HCT116 (cell line): ENCODE data around the gene FNDC3B. TPM values are rescaled to one million over a fixed set of nuclear protein-coding genes. Genes with fewer than 3 reads are reported as not detected.

ENCODE experiments used
- ATAC-seq: fragments of 200-7000 bp; cut with Tn5 transposase; 2 replicates; pipeline ENCODE4 v1.9.1; 2020; ENCODE audit warnings: mild to moderate bottlenecking, moderate library complexity
- BruUV-seq: library from RNA; stranded (reverse); fragments of 400-500 nt; replicated peaks from 2 replicates; lab custom pipeline; 2021; lab: Mats Ljungman, UMichigan
- CTCF ChIA-PET: fragments of 300-600 bp; sonication (Branson Sonifier 250); formaldehyde crosslinking; loops from one replicate; lab custom pipeline; 2021; ENCODE audit warnings: antibody characterized with exemption; lab: Charles Lee
- POLR2A ChIA-PET: fragments of 300-600, 350-600 bp; sonication (Branson Sonifier 250); formaldehyde crosslinking; loops from one replicate; lab custom pipeline; 2021; ENCODE audit warnings: antibody characterized with exemption; lab: Charles Lee
- RAD21 ChIA-PET, 2 experiments: fragments of 300-600 bp; sonication (Branson Sonifier 250); formaldehyde crosslinking; loops; one replicate each; lab custom pipeline; 2023; ENCODE audit warnings: low total read pairs in 2 of 2; ENCODE audit not compliant: uncharacterized antibody in 2 of 2, unreplicated experiment in 2 of 2, low non-redundant PET in 1 of 2; lab: Charles Lee
- DNase-seq: peaks from one replicate; pipeline ENCODE4 v3.0.0-alpha.2; 2010; ENCODE audit warnings: low read depth, low spot score
- H2AFZ ChIP-seq: fragments of 200-600 bp; shearing (Covaris generic), sonication (generic); 2 replicates; pipeline ENCODE4 v1.6.1; 2017; ENCODE audit warnings: low read depth, mixed run types, mixed read lengths, antibody characterized with exemption, low read length; ENCODE audit not compliant: poor library complexity, severe bottlenecking
- H3K27ac ChIP-seq: 2 replicates; pipeline ENCODE4 v1.5.1; 2012; ENCODE audit warnings: low read depth, low read length
- H3K27me3 ChIP-seq: fragments of 200-600 bp; sonication (generic); 2 replicates; pipeline ENCODE4 v1.6.1; 2016; ENCODE audit warnings: mixed run types, low read length, mixed read lengths; ENCODE audit not compliant: insufficient read depth
- H3K36me3 ChIP-seq, 2 experiments: fragments of 200-500 bp in 1 of 2; fragments of 200-600 bp in 1 of 2; sonication (Bioruptor generic) in 1 of 2; sonication (generic) in 1 of 2; 2 replicates each; pipeline versions ENCODE4 v1.5.1 to v1.6.1; 2014 to 2016; ENCODE audit warnings: low read length in 2 of 2, inconsistent platforms in 1 of 2, mixed read lengths in 1 of 2, mixed run types in 1 of 2; ENCODE audit not compliant: insufficient read depth in 2 of 2, control insufficient read depth in 1 of 2
- H3K4me1 ChIP-seq, 2 experiments: fragments of 200-600 bp in 1 of 2; sonication (generic) in 1 of 2; 2 replicates each; pipeline versions ENCODE4 v1.5.1 to v1.6.1; 2012 to 2017; ENCODE audit warnings: low read length in 2 of 2, inconsistent platforms in 1 of 2, mild to moderate bottlenecking in 1 of 2, mixed read lengths in 1 of 2, mixed run types in 1 of 2, moderate library complexity in 1 of 2; ENCODE audit not compliant: insufficient read depth in 2 of 2, control insufficient read depth in 1 of 2
- H3K4me2 ChIP-seq: fragments of 200-600 bp; sonication (generic); 2 replicates; pipeline ENCODE4 v1.6.1; 2017; ENCODE audit warnings: mixed run types, low read length, mixed read lengths
- H3K4me3 ChIP-seq, 2 experiments: fragments of 200-600 bp in 1 of 2; sonication (generic) in 1 of 2; replicated peaks in 1 of 2; 2 replicates each; pipeline ENCODE4 v1.5.1; 2011 to 2016; ENCODE audit warnings: low read length in 2 of 2, control low read depth in 1 of 2, low read depth in 1 of 2, mild to moderate bottlenecking in 1 of 2, mixed read lengths in 1 of 2, mixed run types in 1 of 2
- H3K79me2 ChIP-seq: fragments of 200-600 bp; sonication (generic); 2 replicates; pipeline ENCODE4 v1.6.1; 2017; ENCODE audit warnings: mild to moderate bottlenecking, mixed run types, low read length, moderate library complexity, mixed read lengths; ENCODE audit not compliant: insufficient read depth
- H3K9ac ChIP-seq: fragments of 200-600 bp; sonication (generic); 2 replicates; pipeline ENCODE4 v1.6.1; 2016; ENCODE audit warnings: low read length, mixed read lengths
- H3K9me2 ChIP-seq: fragments of 200-600 bp; sonication (generic), shearing (Covaris generic); 2 replicates; pipeline ENCODE4 v1.6.1; 2017; ENCODE audit warnings: mixed run types, mild to moderate bottlenecking, moderate library complexity; ENCODE audit not compliant: insufficient read depth
- H3K9me3 ChIP-seq, 2 experiments: fragments of 200-500 bp in 1 of 2; fragments of 200-600 bp in 1 of 2; sonication (Bioruptor generic) in 1 of 2; sonication (generic) in 1 of 2; 2 replicates each; pipeline ENCODE4 v1.6.1; 2014 to 2017; ENCODE audit warnings: low read length in 2 of 2, mixed read lengths in 2 of 2, inconsistent platforms in 1 of 2, low read depth in 1 of 2, mild to moderate bottlenecking in 1 of 2, mixed run types in 1 of 2, moderate library complexity in 1 of 2; ENCODE audit not compliant: control insufficient read depth in 1 of 2, insufficient read depth in 1 of 2
- H4K20me1 ChIP-seq: fragments of 200-600 bp; sonication (generic), shearing (Covaris generic); 2 replicates; pipeline ENCODE4 v1.6.1; 2017; ENCODE audit warnings: mixed run types, mild to moderate bottlenecking, moderate library complexity; ENCODE audit not compliant: insufficient read depth
- ATF3 ChIP-seq: IDR thresholded peaks from 2 replicates; pipeline ENCODE4 v1.6.1; 2012
- CBX3 ChIP-seq: IDR thresholded peaks from 2 replicates; pipeline ENCODE4 v1.6.1; 2012; ENCODE audit warnings: low read depth
- MAX ChIP-seq: IDR thresholded peaks from 2 replicates; pipeline ENCODE4 v1.6.1; 2012
- POLR2A ChIP-seq: IDR thresholded peaks from 2 replicates; pipeline ENCODE4 v1.7.0; 2011; ENCODE audit warnings: borderline replicate concordance; ENCODE audit not compliant: insufficient read depth, insufficient read length; ENCODE audit errors: extremely low read depth
- POLR2AphosphoS5 ChIP-seq: IDR thresholded peaks from 2 replicates; pipeline ENCODE4 v1.6.1; 2011; ENCODE audit warnings: mild to moderate bottlenecking, low read depth, low read length, moderate library complexity
- REST ChIP-seq: IDR thresholded peaks from 2 replicates; pipeline ENCODE4 v1.6.1; 2012; ENCODE audit warnings: low read depth
- SP1 ChIP-seq: IDR thresholded peaks from 2 replicates; pipeline ENCODE4 v1.6.1; 2012; ENCODE audit warnings: low read depth
- TCF7L2 ChIP-seq: IDR thresholded peaks from 2 replicates; pipeline ENCODE4 v1.7.0; 2011; ENCODE audit warnings: borderline replicate concordance, inconsistent platforms; ENCODE audit not compliant: insufficient read depth, insufficient read length; ENCODE audit errors: extremely low read depth
- YY1 ChIP-seq: IDR thresholded peaks from 2 replicates; pipeline ENCODE4 v1.6.1; 2011; ENCODE audit warnings: low read length, low read depth, moderate library complexity, mild to moderate bottlenecking; ENCODE audit not compliant: insufficient replicate concordance; ENCODE audit errors: extremely low read depth
- ZFX ChIP-seq: fragments of 450-650 bp; IDR thresholded peaks from 2 replicates; pipeline ENCODE4 v1.6.1; 2017
- ZNF274 ChIP-seq: fragments of 200-500 bp; sonication (Bioruptor generic); IDR thresholded peaks from 2 replicates; pipeline ENCODE4 v1.6.1; 2014; ENCODE audit warnings: mild to moderate bottlenecking, low read depth, low read length, inconsistent platforms
- intact Hi-C: fragments of 100-400 bp; cut with micrococcal nuclease; formaldehyde crosslinking; loops from 2 replicates; pipeline ENCODE4 v1.10.0; 2022
- total RNA-seq: library from RNA; stranded (reverse); gene quantifications from one replicate; pipeline ENCODE4 v1.2.1, GENCODE V29; 2021; ENCODE audit not compliant: unreplicated experiment

The FNDC3B gene
- total RNA-seq, 1 experiment from 2014 or later = 45.7 TPM

- BruUV-seq = no TSS peak
- RAD21 ChIA-PET = no interaction called here
- Histone ChIP-seq H4K20me1 (peaks cover 4% of the 10 kb centered on the region; the same call in 1 of the 2 replicates), H2AFZ (no peak overlapping the region), H3K4me1 (no peaks in the 10 kb centered on the region), H3K9me2 (no peaks in the 10 kb centered on the region), H3K27me3 (no peaks in the 10 kb centered on the region), H3K9me3 (no peaks in the 10 kb centered on the region), H3K9ac (no peak overlapping the region), H3K36me3 (no peaks in the 10 kb centered on the region), H3K79me2 (peaks cover 51% of the 10 kb centered on the region), H3K4me2 (no peak overlapping the region), H3K4me3 (no peak overlapping the region), H3K27ac (no peak overlapping the region)
- intact Hi-C loops = no loop called here
- POLR2A ChIA-PET = no interaction called here
- no peak for TF ChIP-seq ZFX
- no peak for TF ChIP-seq SP1
- no peak for TF ChIP-seq ATF3
- TF ChIP-seq POLR2A = no peak
- no peak for TF ChIP-seq ZNF274
- no peak for TF ChIP-seq POLR2AphosphoS5
- no peak for TF ChIP-seq TCF7L2
- no peak for TF ChIP-seq REST
- no peak for TF ChIP-seq YY1
- TF ChIP-seq CBX3 = no peak
- TF ChIP-seq MAX = no peak
- CTCF ChIA-PET = no interaction called here
- ATAC-seq (no peak), DNase-seq (no peak)
These were observed 18.4 kb downstream of the FNDC3B start for GRCh38 chr3:172057624-172058327.
